ENCODE data around the gene ADSL.
A peak's percentile ranks its signal among the peaks of the same experiment; 100 is the strongest.

ADSL gene

DNA sequence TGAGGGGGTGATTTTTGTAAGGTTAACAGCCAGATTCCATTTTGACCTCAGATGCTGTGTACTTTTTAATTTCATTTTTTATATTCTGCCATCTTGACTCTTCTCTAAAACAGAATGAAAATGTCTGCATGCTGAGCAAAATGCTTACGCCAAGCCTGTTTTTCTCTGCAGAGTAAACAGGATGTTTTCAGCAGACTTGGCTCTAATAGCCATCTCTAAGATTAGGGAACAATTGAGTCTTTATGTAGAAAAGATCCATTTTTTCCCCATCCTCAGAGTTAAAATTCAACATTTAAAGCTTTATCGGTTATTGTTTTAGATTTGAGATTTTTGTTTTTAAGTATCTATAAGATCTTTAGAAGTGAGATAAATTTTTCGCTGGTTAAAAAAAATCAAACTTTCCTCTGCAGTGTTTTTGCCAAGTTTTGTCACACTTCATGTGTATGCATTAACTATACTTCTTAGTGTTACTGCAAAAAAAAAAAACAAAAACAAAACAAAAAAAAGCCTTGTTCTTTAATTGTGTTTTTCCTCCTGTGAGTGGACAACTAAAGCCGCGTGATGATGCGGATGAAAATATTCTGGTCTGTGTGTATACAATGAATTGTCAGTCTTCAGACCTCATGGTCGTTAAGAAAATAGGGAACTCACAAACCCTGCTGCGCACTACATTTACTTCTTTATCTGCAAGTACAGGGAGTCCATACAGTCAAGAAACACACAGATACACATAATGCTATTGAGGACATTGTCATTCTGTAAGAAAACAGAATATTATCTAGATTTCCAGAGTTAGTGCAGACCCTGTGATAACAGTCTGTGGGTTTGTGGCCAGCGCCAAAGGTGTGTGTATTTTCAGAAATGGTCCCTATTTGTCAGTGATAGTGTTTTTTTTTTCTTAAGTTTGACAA, 17.5 kb upstream of the ADSL start:
- DNase-seq (ENCODE audit: low spot score): no peak

DNA sequence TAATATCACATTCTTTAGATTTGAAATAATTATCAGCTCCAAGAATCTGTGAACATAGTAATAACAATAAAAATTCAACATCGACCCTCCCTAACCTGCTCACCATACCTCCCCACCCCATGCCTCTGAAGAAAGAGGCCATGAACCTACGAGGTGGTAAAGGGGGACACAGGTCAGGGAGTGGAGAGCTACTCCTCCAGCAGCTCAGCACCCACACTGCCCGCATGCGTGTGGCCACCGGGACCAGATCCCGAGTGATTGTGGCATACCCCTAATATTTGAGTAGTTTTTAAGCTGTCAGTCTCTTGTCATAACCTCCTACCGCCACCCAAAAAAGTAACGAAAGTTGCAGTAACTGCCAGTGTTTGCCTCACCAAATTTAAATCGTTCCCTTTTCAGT, 16.8 kb upstream of the ADSL start:
- DNase-seq (ENCODE audit: low spot score): no peak

DNA sequence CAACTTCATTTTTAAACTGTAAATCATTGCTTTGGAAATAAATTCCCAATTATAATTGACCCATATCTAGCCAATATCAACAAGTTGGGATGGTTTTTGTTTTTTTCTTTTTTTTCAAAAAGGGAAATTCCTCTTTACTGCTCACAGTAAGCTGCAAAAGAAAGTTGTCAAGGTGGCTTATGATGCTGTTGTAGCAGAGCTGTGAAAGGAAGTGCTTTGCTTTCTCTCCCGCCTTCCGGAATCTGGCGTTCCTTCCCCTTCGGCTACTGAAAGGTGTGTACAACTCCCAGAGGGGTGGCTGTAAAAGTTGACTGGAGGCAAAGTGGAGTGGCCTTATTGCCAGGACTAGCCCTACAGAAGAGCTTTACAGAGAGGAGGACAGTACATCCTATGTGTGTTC, 16.2 kb upstream of the ADSL start:
- no peak for DNase-seq (ENCODE audit: low spot score)

DNA sequence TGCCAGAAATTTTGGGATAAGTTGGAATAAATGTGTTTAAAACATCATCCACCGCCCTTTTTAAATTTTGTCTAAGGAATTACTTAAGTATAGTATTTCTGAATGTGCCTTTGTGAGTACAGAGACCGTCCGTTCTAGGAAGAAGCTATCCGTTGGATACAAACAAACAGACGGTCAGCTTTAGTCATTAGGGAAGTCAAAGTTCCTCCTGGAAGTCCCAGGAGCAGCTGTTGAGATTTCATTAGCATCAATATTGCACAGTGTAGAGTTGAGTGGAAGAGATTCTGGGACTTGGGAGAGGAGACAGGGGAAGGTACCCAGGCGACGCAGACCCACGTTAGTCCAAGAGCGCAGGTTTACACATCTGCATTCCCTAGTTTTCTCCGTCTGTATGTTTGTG, 15.7 kb upstream of the ADSL start:
- DNase-seq (ENCODE audit: low spot score): no peak

DNA sequence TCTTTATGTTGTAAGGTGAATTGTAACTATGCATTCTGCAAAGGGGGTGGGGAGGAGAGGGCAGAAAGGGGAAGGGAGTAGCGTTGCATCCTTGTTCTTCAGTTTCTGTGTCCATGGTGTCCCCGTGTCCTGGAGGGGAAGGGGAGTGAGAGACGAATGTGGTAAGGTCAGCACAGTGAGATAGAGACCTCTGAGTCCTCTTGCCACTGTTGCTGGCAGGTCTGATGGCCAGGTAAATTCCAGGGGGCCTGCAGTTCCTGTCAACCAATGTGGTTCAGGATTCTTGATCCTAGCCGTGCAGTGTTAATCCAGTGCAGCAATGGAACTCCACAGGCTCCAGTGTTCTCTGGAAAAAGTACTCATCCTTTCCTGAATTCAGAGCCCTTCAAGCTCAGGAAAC, 14.6 kb upstream of the ADSL start:
- DNase-seq (ENCODE audit: low spot score): peak; percentile 12

DNA sequence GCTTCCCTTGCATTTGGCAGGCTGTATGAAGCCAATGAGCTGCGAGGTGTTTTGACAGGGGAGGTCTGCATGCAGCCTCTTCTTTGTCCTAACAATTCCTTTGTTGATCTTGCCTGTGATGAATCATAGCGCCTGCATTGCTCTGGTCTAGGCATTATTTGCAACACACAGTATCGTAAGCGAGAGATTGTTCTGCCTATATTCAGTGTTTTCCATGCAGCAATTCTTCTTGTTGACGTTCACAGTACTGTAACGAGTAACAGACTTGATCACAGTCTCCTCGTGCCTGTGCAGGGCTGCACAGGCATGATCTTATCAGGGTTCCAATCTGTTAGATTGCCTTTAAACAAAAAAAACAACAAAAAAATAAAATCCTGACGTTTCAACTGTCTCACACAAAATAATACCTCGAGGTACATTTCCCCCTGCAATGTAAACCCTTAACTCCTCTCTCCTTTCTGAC, 13.9 kb upstream of the ADSL start:
- DNase-seq (ENCODE audit: low spot score): peak; percentile 26

DNA sequence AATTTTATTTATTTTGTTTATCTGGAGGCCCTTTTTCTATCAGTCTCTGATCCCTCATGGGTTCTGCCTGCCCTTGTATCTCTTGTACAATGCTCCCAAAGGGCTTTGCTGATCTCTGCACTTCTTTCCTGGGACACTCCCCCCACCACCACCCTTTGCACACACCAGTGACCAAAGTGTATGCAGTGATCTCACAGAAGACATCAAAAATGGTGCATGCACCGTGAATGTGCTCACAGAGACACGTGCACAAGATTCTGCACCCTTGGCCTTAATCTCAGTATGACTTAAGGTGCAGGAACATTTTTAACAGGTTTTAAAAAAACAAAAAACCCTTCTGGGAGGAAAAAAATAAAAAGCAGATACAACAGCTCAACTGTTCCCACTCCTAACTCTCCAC, 12.2 kb upstream of the ADSL start:
- no peak for DNase-seq (ENCODE audit: low spot score)

DNA sequence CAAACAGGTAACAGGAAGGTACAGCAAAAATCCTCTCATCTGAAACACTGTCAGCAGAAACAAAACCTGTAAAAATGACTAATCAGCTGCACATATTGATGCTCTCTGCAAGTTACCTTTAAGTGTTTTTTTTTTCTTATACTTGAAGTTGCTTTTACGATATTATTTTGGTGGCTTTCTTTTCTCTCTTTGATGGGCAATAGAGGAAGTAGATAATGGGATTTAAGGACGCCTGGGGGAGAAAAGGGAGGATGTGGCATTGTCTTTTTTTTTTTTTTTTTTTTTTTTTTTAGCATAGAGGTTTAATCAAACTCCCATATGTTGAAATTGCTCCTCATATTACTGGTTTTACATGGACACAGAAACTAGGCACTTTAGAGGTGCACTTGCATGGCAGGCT, 11.4 kb upstream of the ADSL start:
- no peak for DNase-seq (ENCODE audit: low spot score)

DNA sequence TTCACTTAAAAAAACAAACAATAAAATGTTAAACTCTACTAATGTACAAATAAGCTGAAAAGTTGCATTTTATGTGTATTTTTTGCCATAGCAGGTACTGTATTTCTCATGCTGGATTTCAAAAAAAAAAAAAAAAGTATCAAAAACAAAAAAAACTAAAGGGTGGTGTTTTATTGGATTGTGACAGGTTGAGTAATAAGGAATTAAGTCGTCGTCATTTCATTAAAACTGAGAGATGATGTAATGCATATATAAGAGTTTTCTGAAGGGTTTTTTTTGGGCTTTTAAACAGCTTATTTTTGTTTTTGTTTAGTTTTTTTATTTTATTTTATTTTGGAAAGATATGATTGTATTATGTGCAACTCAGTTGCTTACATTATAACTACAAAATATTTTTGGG, 10.9 kb upstream of the ADSL start:
- DNase-seq (ENCODE audit: low spot score): no peak

DNA sequence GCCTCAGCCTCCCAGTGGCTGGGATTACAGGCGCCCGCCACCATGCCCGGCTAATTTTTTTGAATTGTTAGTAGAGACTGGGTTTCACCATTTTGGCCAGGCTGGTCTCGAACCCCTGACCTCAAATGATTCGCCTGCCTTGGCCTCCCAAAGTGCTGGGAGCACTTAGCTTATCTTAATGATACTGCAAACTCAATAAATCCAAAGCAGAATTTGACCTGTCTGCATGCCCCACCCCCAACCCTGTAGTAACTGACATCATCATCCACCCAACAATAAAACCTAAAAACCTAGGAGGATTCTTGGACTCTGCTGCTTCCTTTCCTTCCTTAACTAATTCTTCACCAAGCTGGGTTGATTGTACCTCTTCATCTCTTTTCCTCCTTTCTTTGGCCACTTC, 6.3 kb upstream of the ADSL start:
- DNase-seq (ENCODE audit: low spot score): no peak

DNA sequence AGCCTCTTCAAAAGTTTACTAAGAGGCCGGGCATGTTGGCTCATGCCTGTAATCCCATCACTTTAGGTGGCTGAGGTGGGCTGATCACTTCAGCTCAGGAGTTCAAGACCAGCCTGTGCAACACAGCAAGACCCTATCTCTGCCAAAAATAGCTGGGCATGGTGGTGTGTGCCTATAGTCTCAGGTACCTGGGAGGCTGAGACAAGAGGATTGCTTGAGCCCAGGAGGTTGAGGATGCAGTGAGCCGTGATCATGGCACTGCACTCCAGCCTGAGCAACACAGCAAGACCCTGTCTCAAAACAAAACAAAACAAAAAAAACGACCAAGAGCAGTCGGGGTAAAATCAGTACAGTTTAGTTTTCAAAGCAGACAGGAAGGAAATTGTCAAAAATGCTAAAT, 4.7 kb upstream of the ADSL start:
- DNase-seq (ENCODE audit: low spot score): no peak

DNA sequence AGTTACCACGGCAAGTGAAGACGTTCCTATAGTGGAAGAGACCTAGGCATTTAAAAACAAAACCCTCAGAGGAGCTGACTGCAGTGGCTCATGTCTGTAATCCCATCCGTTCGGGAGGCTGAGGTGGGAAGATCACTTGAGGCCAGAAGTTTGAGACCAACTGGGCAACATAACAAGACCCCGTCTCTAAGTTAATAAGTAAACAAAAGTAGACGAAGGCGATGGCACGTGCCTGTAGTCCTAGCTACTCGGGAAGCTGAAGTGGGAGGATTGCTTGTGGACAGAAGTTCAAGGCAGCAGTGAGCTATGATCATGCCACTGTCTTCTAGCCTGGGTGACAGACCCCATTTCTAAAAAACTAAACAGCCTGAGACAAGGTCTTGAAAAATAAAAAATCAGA, 3.8 kb upstream of the ADSL start:
- no peak for DNase-seq (ENCODE audit: low spot score)

DNA sequence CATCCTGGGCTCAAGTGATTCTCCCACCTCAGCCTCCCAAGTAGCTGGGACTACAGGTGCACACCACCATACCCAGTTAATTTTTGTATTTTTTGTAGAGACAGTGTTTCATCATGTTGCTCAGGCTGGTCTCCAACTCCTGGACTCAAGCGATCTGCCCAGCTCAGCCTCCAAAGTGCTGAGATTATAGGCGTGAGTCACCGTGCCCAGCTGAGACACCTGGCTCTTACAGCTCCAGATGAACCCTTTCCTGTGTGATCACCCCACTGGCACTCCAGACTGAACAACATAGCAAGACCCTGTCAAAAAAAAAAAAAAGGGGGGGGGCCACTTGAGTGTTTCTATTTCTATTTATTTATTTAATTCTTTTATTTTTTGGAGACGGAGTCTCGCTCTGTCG, 1.0 kb upstream of the ADSL start:
- no peak for DNase-seq (ENCODE audit: low spot score)

DNA sequence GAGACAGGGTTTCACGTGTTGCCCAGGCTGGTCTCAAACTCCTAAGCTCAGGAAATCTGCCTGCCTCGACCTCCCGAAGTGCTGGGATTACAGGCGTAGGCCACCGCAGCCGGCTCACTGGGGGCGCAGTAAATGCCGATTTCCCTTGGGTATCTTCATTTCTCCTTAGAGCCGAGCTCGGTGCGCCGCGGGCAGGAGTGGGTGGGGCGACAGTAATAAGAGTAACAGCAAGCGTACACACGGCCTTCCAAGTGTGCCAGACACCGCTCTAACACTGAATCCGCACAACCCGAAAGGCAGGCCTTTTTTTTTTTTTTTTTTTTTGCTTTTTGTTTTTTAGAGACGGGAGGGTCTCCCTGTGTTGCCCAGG, 500 bp upstream of the ADSL start:
- peak; percentile 48 for DNase-seq (ENCODE audit: low spot score)

DNA sequence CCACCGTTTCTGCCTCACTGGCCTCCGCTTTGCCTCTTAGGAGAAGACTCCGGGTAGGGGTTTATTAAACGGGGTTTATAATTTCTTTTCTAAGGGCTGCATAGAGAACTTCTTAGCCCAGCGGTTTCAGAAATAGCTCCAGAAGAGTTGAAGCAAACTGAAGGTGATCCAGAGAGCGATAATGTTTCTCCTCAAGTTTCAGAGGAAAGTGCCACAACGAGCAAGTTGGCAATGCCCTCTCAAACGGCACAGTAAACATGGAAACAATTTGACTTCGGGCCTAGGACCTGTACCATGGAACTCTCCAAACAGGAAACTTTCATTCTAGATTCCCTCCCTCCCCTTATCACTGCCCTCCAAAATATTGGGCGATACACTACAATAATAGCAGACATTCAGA, 1.0 kb downstream of the ADSL start:
- no peak for DNase-seq (ENCODE audit: low spot score)

DNA sequence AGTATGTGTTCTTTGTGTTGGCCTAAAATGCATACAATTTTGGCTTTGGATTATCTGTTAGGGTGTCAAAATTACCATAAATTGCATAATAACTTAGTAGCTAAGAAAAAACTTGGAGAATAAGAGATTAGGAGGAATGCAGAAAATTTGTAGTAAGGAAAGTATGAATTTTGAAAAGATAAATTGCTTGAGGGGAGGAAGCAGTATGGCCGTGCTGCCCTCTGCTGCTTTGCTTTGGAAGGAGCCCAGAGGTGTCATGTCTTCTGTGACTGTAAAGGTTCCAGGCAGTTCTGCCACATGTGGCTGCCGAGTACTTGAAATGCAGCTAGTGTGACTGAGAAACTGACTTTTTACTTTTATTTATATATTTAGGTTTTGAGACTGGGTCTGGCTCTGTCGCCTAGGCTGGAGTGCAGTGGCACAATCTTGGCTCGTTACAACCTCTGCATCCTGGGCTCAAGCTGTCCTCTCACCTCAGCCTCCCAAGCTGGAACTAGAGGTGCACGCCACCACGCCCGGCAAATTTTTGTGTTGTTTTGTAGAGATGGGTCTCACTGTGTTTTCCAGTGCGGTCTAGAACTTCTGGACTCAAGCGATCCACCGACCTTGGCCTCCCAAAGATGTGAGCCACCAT, 1.8 kb downstream of the ADSL start:
- DNase-seq (ENCODE audit: low spot score): peak; percentile 67

DNA sequence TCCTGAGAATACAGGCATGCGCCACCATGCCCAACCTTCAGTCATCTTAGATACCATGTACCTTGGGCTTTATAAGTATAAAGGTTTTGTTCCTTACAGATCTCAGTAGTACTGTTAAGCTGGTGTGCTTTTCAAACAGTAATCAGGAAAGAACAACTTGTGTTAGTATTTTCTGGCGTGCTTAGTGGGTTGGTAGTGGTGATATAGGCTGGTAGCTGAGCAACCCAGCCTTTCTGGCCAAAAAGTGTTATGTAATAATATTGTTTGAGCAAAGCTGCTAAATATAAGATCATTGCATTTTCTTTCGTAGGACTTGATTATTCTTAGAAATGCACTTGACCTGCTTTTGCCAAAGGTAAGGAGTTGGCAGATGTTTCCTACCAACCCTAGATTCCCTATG, 6.5 kb downstream of the ADSL start:
- no peak for DNase-seq (ENCODE audit: low spot score)

DNA sequence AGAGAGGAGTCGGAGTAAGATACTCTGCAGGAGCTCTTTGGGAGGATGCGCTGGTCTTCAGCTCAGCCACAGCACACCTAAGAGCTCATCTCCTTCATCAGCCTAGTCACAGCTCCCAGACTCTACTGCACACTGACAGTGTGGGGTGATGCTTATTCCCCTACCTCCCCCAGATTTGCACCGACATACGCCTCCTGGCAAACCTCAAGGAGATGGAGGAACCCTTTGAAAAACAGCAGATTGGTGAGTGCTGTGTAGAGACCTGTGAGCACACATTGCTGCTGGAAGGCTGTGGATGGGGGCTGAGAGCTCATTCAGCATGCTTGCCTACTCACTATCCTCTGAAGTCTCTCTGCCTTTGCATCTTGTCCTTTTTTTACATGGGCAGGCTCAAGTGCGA, 14.8 kb downstream of the ADSL start:
- DNase-seq (ENCODE audit: low spot score): no peak

DNA sequence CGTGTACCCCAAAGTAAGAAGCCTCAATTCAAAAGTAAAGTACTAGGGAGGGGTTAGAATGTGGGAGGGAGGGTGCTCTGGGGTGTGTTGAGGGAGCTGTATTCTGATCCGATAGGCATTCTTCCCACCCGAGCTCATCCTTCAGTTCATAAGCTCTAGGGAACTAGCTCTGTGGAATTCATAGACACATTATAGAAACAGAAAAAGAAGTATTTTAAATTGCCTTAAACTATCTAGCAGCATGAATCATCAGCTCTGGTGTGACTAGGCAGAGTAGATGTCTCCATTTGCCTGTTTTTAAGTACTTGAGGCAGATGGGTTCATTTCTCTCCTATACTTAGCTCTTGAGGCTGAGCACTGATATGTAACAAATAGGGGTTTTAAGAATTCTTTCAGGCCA, 16.8 kb downstream of the ADSL start:
- DNase-seq (ENCODE audit: low spot score): no peak

DNA sequence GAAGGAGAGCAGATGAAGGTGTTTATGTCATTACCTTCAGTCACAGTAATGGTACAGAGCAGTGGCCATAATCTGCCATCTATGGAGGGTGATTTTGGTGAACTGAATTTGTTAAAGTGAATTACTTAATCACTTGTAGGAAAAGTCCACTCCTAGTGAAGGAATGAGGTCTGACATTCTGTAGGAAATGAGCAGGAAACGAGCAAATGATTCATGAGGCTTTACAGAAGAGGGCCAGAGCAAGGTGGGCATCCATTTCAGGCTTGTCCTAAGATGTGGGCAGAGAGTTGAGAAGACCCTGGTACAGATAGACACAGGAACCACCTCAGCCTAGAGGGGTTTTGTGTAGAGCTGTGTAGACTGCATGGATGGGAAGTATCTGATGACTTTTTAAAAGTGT, 18.1 kb downstream of the ADSL start:
- DNase-seq (ENCODE audit: low spot score): no peak

DNA sequence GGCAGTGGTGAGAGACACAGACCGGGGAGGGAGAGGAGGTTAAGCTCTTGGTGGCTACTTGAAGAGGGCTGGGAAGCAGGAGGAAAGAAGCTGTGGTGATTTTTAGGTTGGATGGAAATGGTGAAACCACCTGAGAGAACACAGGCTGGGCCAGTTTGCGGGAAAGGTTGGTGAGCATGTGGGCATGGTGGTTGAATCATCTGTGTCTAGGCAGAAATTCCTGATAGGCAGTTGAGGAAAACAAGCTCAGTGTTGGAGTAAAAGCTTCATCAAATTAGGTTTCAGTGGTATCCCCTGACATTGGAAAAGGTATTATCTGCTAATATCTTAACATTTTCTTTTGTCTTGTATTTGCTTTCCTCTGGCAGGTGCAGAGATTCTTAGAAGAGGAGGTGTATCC, 19.8 kb downstream of the ADSL start:
- no peak for DNase-seq (ENCODE audit: low spot score)

DNA sequence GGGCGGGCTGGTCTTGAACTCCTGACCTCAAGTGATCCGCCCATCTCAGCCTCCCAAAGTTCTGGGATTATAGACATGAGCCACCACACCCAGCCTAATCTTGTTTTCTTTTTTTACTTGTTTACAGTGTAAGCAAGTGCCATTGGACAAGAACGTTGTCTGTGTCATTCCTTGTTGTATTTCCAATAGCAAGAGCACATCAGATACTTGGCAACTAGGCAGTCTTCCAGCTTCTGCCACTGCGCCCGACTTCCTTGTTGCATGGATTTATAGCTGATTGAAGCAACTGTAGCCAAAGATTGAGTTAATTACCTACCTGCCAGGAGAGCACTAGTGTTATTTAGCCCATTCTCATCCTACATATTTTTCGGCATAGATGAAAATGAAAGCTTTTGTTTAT, 21.0 kb downstream of the ADSL start:
- DNase-seq (ENCODE audit: low spot score): no peak

DNA sequence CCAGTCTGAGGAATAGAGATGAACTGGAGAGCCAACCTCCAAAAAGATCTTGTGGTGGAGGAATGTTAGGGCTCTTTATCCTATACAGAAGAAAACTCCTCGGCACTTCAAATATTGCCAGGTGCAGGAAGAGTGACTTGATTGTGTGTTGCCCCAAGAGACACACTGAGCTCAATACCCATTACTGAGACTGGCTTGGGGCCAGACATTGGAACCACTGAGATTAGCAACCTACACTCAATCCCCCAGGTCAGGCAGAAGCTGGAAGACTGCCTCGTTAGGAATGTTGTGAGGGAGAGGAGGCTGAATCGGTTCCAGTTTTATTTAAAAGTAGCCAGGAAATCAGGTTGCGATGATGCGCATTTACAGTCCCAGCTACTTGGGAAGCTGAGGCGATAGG, 21.7 kb downstream of the ADSL start:
- DNase-seq (ENCODE audit: low spot score): no peak

DNA sequence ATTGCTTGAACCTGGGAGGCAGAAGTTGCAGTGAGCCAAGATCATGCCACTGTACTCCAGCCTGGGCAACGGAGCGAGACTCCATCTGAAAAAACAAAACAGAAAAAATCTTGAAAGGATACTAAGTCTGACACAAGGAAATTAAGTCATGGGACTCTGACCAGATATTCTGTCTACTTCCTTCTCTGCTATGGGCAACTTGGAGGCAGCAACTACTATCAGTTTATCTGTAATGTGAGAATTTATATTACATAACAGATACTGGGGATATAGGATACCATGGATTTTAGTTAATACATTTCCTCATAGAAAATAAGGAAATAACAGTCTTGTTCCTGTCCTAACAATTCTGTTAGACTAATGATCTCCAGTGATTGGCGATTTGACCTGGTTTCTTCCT, 22.5 kb downstream of the ADSL start:
- no peak for DNase-seq (ENCODE audit: low spot score)

Data from iPS-NIHi11 (cell line).